Mesendoderm (in vitro differentiated cells): ENCODE results near the gene ABCA2.

Experiments used
- DNase-seq: peaks from one replicate; pipeline ENCODE4 v3.0.0; 2013
- H2AK5ac ChIP-seq: 2 replicates; pipeline ENCODE4 v1.6.1; 2013; ENCODE audit warnings: low read length, inconsistent platforms
- H2BK120ac ChIP-seq: 2 replicates; pipeline ENCODE4 v1.6.1; 2013; ENCODE audit warnings: low read depth, mild to moderate bottlenecking, low read length, moderate library complexity, mixed read lengths
- H2BK15ac ChIP-seq: replicated peaks from 2 replicates; pipeline ENCODE4 v1.6.1; 2013; ENCODE audit warnings: low read depth, mild to moderate bottlenecking, moderate library complexity
- H2BK5ac ChIP-seq: 2 replicates; pipeline ENCODE4 v1.6.1; 2013; ENCODE audit warnings: low read length, inconsistent platforms
- H3K18ac ChIP-seq: 2 replicates; pipeline ENCODE4 v1.6.1; 2013; ENCODE audit warnings: mild to moderate bottlenecking, low read length, mixed read lengths
- H3K23ac ChIP-seq: one replicate; pipeline ENCODE4 v1.6.1; 2013; ENCODE audit warnings: low read length
- H3K27ac ChIP-seq: 2 replicates; pipeline ENCODE4 v1.5.1; 2013; ENCODE audit warnings: low read depth, mild to moderate bottlenecking, inconsistent platforms, low read length, moderate library complexity
- H3K27me3 ChIP-seq: 2 replicates; pipeline ENCODE4 v1.6.1; 2013; ENCODE audit warnings: low read length, control low read depth, mild to moderate bottlenecking, inconsistent platforms; ENCODE audit not compliant: insufficient read depth, poor library complexity
- H3K36me3 ChIP-seq: 2 replicates; pipeline ENCODE4 v1.6.1; 2013; ENCODE audit warnings: low read length, inconsistent platforms; ENCODE audit not compliant: control insufficient read depth, insufficient read depth
- H3K4ac ChIP-seq: one replicate; pipeline ENCODE4 v1.6.1; 2013; ENCODE audit warnings: low read depth, mild to moderate bottlenecking, low read length, moderate library complexity
- H3K4me1 ChIP-seq: 2 replicates; pipeline ENCODE4 v1.6.1; 2013; ENCODE audit warnings: low read depth, low read length, inconsistent platforms; ENCODE audit not compliant: control insufficient read depth
- H3K4me2 ChIP-seq: 2 replicates; pipeline ENCODE4 v1.6.1; 2013; ENCODE audit warnings: low read length
- H3K4me3 ChIP-seq: 2 replicates; pipeline ENCODE4 v1.5.1; 2013; ENCODE audit warnings: mild to moderate bottlenecking, low read length
- H3K56ac ChIP-seq: one replicate; pipeline ENCODE4 v1.6.1; 2013; ENCODE audit warnings: low read length
- H3K79me1 ChIP-seq: 2 replicates; pipeline ENCODE4 v1.6.1; 2013; ENCODE audit warnings: low read length, inconsistent platforms
- H3K79me2 ChIP-seq: 2 replicates; pipeline ENCODE4 v1.6.1; 2013; ENCODE audit warnings: mild to moderate bottlenecking, low read length; ENCODE audit not compliant: control insufficient read depth, insufficient read depth
- H3K9ac ChIP-seq: 2 replicates; pipeline ENCODE4 v1.6.1; 2013; ENCODE audit warnings: low read length, inconsistent platforms
- H4K5ac ChIP-seq: one replicate; pipeline ENCODE4 v1.6.1; 2013; ENCODE audit warnings: low read length
- H4K8ac ChIP-seq: one replicate; pipeline ENCODE4 v1.6.1; 2013; ENCODE audit warnings: low read depth, mild to moderate bottlenecking, control low read depth, low read length, moderate library complexity
- WGBS: extraction: QIAGEN DNeasy Blood & Tissue Kit; methylation state at CpG from one replicate; pipeline ENCODE4 v1.1.7; 2013; ENCODE audit warnings: low lambda C conversion rate, missing lambda C conversion rate; ENCODE audit not compliant: insufficient coverage; ENCODE audit errors: extremely low coverage; 5-methylcytosine and 5-hydroxymethylcytosine counted together

Gene ABCA2

DNA sequence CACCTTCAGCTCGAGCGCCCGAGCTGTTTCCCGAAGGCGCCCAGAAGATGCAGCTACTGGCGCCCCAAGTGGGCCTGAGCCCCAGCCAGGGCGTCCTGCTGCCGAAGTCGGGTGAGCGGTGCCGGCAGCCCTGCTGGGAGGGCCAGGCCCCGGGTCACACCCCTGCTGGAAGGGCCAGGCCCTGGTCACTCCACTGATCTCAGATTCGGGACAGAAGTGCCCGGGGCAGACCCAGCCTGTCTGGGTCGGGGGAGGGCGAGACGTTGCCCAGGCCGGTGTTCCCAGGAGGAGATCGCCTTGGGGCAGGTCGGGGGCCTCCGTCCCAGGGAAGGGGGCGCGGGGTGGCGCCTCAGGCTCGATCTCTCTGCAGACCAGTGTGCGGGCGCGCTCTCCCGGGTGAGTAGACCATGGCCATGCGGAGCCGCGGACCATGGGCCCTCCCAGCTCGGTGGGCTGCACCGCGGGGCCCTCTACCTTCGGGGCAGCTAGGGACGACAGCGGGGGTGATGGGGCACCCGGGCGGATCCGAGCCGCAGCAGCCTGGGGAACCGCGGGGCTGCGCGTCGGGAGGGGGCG, 42.9 kb downstream of the ABCA2 start:
- Histone ChIP-seq H3K4me1 (no peaks in the 10 kb centered on the region), H3K18ac (no peak overlapping the region), H2BK5ac (no peak overlapping the region), H2BK120ac (no peak overlapping the region), H3K56ac (peak overlapping the region; percentile 56), H4K5ac (no peak overlapping the region), H3K79me2 (no peaks in the 10 kb centered on the region), H4K8ac (no peak overlapping the region), H2BK15ac (no peak overlapping the region), H3K9ac (peak overlapping the region; percentile 45), H3K4ac (no peak overlapping the region), H3K23ac (no peak overlapping the region), H3K4me3 (no peak overlapping the region), H2AK5ac (no peak overlapping the region), H3K27ac (no peak overlapping the region), H3K27me3 (peaks cover 8% of the 10 kb centered on the region), H3K36me3 (no peaks in the 10 kb centered on the region), H3K79me1 (no peaks in the 10 kb centered on the region), H3K4me2 (peak overlapping the region; percentile 22)
- WGBS: no CpG with 5 or more reads among the region's 48 CpGs
- no peak for DNase-seq

DNA sequence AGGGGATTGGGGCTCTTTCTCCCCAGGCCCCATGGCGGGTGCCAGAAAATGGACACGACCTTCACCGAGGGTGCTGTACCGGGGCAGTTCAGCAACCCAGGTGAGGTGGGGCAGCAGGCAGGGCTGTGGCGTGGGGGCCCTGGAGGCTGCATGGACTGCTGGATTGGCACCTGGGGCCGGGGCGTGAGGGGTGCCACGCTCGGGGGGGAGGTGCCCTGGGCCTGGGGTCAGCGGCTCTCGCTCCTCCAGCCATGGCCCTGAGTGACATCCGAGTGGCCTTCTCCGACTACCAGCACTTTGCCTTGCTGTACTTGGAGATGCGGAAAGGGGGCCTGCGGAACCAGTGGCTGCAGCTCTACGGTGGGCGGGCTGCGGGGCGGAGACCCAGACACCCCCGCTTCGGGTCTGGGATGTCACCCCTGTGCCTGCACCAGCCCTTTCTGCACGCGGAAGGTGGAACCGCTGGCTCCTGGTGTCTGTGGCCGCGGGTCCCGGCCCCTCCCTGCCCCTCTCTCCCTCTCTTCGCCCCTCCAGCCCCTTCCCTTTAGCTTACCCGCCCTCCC, 43.5 kb downstream of the ABCA2 start:
- Histone ChIP-seq H3K23ac (no peak overlapping the region), H3K18ac (no peak overlapping the region), H3K9ac (no peak overlapping the region), H3K27me3 (peaks cover 8% of the 10 kb centered on the region), H2AK5ac (no peak overlapping the region), H3K79me2 (no peaks in the 10 kb centered on the region), H3K27ac (no peak overlapping the region), H2BK120ac (no peak overlapping the region), H3K4me3 (no peak overlapping the region), H4K8ac (no peak overlapping the region), H3K56ac (peak overlapping the region; percentile 56), H3K36me3 (no peaks in the 10 kb centered on the region), H3K4me2 (no peak overlapping the region), H3K4ac (no peak overlapping the region), H2BK15ac (no peak overlapping the region), H2BK5ac (no peak overlapping the region), H3K79me1 (no peaks in the 10 kb centered on the region), H3K4me1 (no peaks in the 10 kb centered on the region), H4K5ac (no peak overlapping the region)
- no CpG with 5 or more reads among the region's 29 CpGs for WGBS
- DNase-seq: no peak

DNA sequence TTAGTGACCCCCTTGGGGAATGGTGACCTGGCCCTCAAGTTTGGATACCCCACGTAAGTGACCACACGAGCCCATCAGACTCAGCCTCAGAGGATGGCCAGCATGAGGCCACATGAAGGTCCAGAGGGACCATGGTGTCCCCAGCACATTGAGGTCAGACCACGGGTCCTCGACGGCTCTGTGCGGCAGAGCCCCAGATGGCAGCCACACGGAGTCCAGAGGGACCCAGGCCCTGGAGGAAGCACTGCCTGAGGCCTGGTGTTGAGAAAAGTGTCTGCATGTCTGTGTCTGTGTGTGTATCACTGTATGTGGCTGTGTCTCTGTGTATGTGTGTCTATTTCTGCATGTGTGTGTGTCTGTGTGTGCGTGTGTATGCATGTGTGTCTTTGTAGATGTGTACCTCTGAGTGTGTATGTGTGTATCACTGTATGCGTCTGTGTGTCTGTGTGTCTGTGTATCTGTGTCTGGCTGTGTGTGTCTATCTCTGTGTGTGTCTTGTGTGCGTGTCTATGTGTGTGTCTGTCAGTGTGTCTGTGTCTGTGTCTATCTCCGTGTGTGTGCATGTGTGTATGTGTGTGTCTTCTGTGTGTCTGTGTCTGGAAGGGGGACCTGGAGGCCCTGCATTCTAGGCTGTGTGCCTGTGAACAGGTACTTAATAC, 44.3 kb downstream of the ABCA2 start:
- Histone ChIP-seq H4K5ac (no peak overlapping the region), H4K8ac (no peak overlapping the region), H2BK120ac (no peak overlapping the region), H3K18ac (no peak overlapping the region), H2BK15ac (no peak overlapping the region), H3K27me3 (peaks cover 8% of the 10 kb centered on the region), H3K4me1 (no peaks in the 10 kb centered on the region), H3K4me2 (no peak overlapping the region), H3K4me3 (no peak overlapping the region), H3K79me2 (no peaks in the 10 kb centered on the region), H3K23ac (no peak overlapping the region), H3K4ac (no peak overlapping the region), H3K56ac (no peak overlapping the region), H3K27ac (no peak overlapping the region), H2AK5ac (no peak overlapping the region), H3K9ac (no peak overlapping the region), H2BK5ac (no peak overlapping the region), H3K79me1 (no peaks in the 10 kb centered on the region), H3K36me3 (no peaks in the 10 kb centered on the region)
- no CpG with 5 or more reads among the region's 11 CpGs for WGBS
- no peak for DNase-seq

DNA sequence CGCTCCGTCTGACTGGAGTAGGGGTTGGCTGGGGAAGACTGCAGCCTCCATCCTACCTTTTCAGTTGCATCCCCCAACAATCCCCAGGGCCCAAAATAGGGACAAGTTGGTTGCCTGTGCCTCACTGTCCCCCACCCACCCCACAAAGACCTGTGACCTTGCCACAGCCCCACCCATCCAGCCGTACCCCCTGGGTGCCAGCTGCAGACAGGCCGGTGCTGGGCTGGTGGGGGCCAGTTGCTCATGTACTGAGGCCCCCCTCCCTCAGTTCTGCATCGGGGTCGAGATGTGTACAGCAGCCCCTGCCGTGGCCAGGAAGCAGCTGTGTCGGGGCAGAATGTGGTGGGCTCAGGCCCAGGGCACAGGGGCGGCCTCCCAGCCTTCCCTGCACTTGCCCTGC, 44.9 kb downstream of the ABCA2 start:
- no peak overlapping the region for H3K56ac ChIP-seq
- no peak overlapping the region for H3K4me3 ChIP-seq
- H3K27ac ChIP-seq: no peak overlapping the region
- no peak overlapping the region for H3K4me2 ChIP-seq
- H2BK120ac ChIP-seq: no peak overlapping the region
- no peaks in the 10 kb centered on the region for H3K79me1 ChIP-seq
- H3K18ac ChIP-seq: no peak overlapping the region
- peaks cover 8% of the 10 kb centered on the region for H3K27me3 ChIP-seq
- WGBS: no CpG with 5 or more reads among the region's 9 CpGs
- no peak overlapping the region for H4K5ac ChIP-seq
- no peak overlapping the region for H3K9ac ChIP-seq
- no peak overlapping the region for H2AK5ac ChIP-seq
- H2BK15ac ChIP-seq: no peak overlapping the region
- no peak overlapping the region for H2BK5ac ChIP-seq
- no peak overlapping the region for H3K4ac ChIP-seq
- no peaks in the 10 kb centered on the region for H3K4me1 ChIP-seq
- no peak for DNase-seq
- H3K79me2 ChIP-seq: no peaks in the 10 kb centered on the region
- no peak overlapping the region for H4K8ac ChIP-seq
- no peaks in the 10 kb centered on the region for H3K36me3 ChIP-seq
- no peak overlapping the region for H3K23ac ChIP-seq

DNA sequence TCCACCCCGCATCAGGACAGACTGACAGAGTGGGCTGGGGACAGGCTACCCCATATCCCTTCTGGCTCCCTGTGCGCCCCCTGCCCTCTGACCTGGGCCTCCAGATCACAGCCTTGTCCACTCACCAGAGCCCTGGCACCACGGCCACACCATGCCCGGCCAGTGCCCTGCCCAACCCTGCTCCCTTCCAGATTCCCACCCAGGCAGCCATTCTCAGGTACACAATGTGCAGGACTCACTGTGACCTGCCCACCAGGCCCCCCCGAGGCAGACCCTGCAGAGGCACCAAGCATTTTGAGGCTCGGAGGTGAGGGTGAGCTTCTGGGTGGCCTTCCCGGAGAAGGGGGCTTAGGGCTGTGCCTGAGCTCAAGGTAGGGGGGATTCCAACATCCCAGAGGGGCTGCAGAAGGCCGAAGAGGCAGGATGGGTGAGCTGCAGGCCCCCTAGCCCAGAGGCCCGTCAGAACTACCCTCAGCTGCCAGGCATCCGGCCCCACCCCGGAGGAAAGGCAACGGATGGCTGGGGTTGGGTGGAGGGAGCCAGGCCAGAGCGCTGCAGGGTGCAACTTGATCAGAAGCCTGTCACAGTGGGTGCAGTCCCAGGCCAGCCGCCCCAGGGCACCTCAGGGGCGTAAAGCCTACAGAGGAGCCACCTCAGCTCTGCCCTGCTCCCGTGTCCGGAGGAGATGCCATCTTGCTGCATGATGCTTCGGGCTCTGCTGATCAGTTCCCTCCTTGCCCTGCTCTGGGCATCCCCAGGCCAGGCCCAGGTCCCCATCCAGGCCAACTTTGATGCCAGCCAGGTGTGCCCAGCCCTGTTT, 45.6 kb downstream of the ABCA2 start, which contains the start of gene LCNL1:
LCNL1 (plus strand) TSS at position 762 of the 820 bp plus-strand sequence. CDS start 594 bp downstream, outside the sequence.
- H3K56ac ChIP-seq: no peak within 1 kb of the TSS
- H3K79me1 ChIP-seq: no peaks in the 10 kb centered on the region
- no peak within 1 kb of the TSS for H3K18ac ChIP-seq
- no peak within 1 kb of the TSS for H2BK15ac ChIP-seq
- H2AK5ac ChIP-seq: no peak within 1 kb of the TSS
- no peak within 1 kb of the TSS for H3K4ac ChIP-seq
- no peak within 1 kb of the TSS for H4K5ac ChIP-seq
- H3K4me2 ChIP-seq: no peak within 1 kb of the TSS
- no peak within 1 kb of the TSS for H3K4me3 ChIP-seq
- no peaks in the 10 kb centered on the region for H3K79me2 ChIP-seq
- no peak within 1 kb of the TSS for H3K9ac ChIP-seq
- WGBS: no CpG with 5 or more reads among the region's 18 CpGs
- H3K23ac ChIP-seq: no peak within 1 kb of the TSS
- no peak within 1 kb of the TSS for H2BK5ac ChIP-seq
- H3K36me3 ChIP-seq: no peaks in the 10 kb centered on the region
- DNase-seq: no peak
- no peaks in the 10 kb centered on the region for H3K4me1 ChIP-seq
- no peak within 1 kb of the TSS for H3K27ac ChIP-seq
- H2BK120ac ChIP-seq: no peak within 1 kb of the TSS
- no peak within 1 kb of the TSS for H4K8ac ChIP-seq
- H3K27me3 ChIP-seq: peaks cover 8% of the 10 kb centered on the region
